OCI-LY3 (cell line): Measurements from ENCODE around the gene ZNF346.

Experiments used
- H2AFZ ChIP-seq: fragments of 200-600, 300-600 bp; shearing (Covaris generic); 2 replicates; pipeline ENCODE4 v1.6.0; 2014; ENCODE audit warnings: antibody characterized with exemption, low read depth, low read length
- H3K27ac ChIP-seq: fragments of 200-600, 300-600 bp; sonication (generic); 2 replicates; pipeline ENCODE4 v1.5.1; 2014; ENCODE audit warnings: mild to moderate bottlenecking, low read length, moderate library complexity, mixed read lengths
- H3K27me3 ChIP-seq: fragments of 200-600, 300-600 bp; sonication (generic); 2 replicates; pipeline ENCODE4 v1.6.1; 2014; ENCODE audit warnings: low read depth, low read length, mixed read lengths
- H3K36me3 ChIP-seq: fragments of 200-600, 300-600 bp; sonication (generic); replicated peaks from 2 replicates; pipeline ENCODE3; 2014; ENCODE audit warnings: low read depth, low read length, mixed read lengths
- H3K4me1 ChIP-seq: fragments of 300-600, 200-600 bp; sonication (generic); 2 replicates; pipeline ENCODE4 v1.6.1; 2014; ENCODE audit warnings: low read length, mixed read lengths
- H3K4me2 ChIP-seq: fragments of 200-600, 300-600 bp; sonication (generic); 2 replicates; pipeline ENCODE4 v1.6.1; 2014; ENCODE audit warnings: low read length, mixed read lengths
- H3K4me3 ChIP-seq: fragments of 300-600, 200-600 bp; sonication (generic); 2 replicates; pipeline ENCODE4 v1.5.1; 2014; ENCODE audit warnings: antibody characterized with exemption, mild to moderate bottlenecking, low read length, moderate library complexity
- H3K79me2 ChIP-seq: fragments of 300-600, 200-600 bp; shearing (Covaris generic); 2 replicates; pipeline ENCODE4 v1.6.1; 2014; ENCODE audit warnings: mild to moderate bottlenecking, low read length, mixed read lengths
- H3K9ac ChIP-seq: fragments of 300-600, 200-600 bp; shearing (Covaris generic); 2 replicates; pipeline ENCODE4 v1.6.0; 2014; ENCODE audit warnings: mild to moderate bottlenecking, low read length, moderate library complexity
- H3K9me3 ChIP-seq: fragments of 200-600, 300-600 bp; shearing (Covaris generic); 2 replicates; pipeline ENCODE4 v1.6.1; 2014; ENCODE audit warnings: low read length, mixed read lengths; ENCODE audit not compliant: insufficient read depth
- H4K20me1 ChIP-seq: fragments of 200-600, 300-600 bp; sonication (generic); 2 replicates; pipeline ENCODE4 v1.6.1; 2016; ENCODE audit warnings: low read length, mixed read lengths; ENCODE audit not compliant: insufficient read depth
- EZH2phosphoT487 ChIP-seq: fragments of 200-600 bp; shearing (Covaris generic); IDR thresholded peaks from 2 replicates; pipeline ENCODE4 v1.6.1; 2018; ENCODE audit warnings: antibody characterized with exemption, mixed run types, low read depth
- TF ChIP-seq, protein P1 (sequence below): fragments of 200-600, 300-600 bp; sonication (generic); IDR thresholded peaks from 2 replicates; pipeline ENCODE4 v1.5.1; 2014; ENCODE audit warnings: antibody characterized with exemption, low read length, low read depth

ZNF346 gene

DNA sequence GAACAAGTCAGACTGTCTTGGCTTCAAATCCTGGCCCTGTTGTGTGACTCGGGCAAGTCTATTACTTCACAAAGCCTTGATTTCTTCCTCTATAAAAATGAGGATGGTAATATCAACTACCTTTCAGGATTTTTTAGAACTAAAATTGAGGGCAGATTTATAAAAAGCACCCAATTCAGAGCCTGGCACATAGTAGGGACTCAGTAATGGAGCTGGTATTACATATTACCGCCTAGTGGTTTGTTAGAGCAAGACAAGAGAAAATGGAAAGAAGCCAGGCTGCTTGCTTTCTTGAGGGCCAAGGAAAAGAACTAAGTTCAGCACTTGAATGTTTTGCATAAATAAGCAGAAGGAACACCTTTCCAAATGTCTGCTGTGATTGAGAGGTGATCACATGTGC is 19.4 kb downstream of the ZNF346 start:
- Histone ChIP-seq H3K9me3 (no peaks in the 10 kb centered on the region), H3K4me2 (no peak overlapping the region), H3K27me3 (no peaks in the 10 kb centered on the region), H3K4me3 (no peak overlapping the region), H2AFZ (no peak overlapping the region), H3K79me2 (peaks cover 24% of the 10 kb centered on the region), H3K36me3 (peaks cover 39% of the 10 kb centered on the region), H3K4me1 (peaks cover 7% of the 10 kb centered on the region), H3K9ac (no peak overlapping the region), H3K27ac (no peak overlapping the region), H4K20me1 (peaks cover 3% of the 10 kb centered on the region; the same call in 1 of the 2 replicates)
- TF ChIP-seq EZH2phosphoT487, result no peak
- TF ChIP-seq, protein P1, sequence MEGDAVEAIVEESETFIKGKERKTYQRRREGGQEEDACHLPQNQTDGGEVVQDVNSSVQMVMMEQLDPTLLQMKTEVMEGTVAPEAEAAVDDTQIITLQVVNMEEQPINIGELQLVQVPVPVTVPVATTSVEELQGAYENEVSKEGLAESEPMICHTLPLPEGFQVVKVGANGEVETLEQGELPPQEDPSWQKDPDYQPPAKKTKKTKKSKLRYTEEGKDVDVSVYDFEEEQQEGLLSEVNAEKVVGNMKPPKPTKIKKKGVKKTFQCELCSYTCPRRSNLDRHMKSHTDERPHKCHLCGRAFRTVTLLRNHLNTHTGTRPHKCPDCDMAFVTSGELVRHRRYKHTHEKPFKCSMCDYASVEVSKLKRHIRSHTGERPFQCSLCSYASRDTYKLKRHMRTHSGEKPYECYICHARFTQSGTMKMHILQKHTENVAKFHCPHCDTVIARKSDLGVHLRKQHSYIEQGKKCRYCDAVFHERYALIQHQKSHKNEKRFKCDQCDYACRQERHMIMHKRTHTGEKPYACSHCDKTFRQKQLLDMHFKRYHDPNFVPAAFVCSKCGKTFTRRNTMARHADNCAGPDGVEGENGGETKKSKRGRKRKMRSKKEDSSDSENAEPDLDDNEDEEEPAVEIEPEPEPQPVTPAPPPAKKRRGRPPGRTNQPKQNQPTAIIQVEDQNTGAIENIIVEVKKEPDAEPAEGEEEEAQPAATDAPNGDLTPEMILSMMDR, result no peak

DNA sequence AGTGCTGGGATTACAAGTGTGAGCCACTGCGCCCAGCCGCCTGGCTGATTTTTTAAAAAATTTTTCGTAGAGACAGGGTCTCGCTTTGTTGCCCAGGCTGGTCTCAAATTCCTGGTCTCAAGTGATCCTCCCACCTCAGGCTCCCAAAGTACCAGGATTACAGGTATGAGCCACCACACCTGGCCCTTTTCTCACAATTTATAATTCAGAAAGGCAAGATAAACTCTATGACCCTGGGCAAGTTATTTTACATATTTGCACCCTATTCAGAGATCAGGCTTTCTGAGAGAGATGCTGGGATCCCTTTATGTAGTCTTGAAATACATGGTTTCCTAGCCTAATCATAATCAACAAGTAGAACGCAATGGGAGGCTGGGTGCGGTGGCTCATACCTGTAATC is 20.6 kb downstream of the ZNF346 start:
- Histone ChIP-seq H3K4me2 (no peak overlapping the region), H3K9me3 (no peaks in the 10 kb centered on the region), H3K27me3 (no peaks in the 10 kb centered on the region), H3K4me3 (no peak overlapping the region), H3K4me1 (peaks cover 6% of the 10 kb centered on the region), H2AFZ (no peak overlapping the region), H3K36me3 (peaks cover 35% of the 10 kb centered on the region), H3K27ac (no peak overlapping the region), H4K20me1 (peaks cover 3% of the 10 kb centered on the region; the same call in 1 of the 2 replicates), H3K9ac (no peak overlapping the region), H3K79me2 (peaks cover 12% of the 10 kb centered on the region)
- TF ChIP-seq EZH2phosphoT487, result no peak
- TF ChIP-seq, protein P1, result no peak

DNA sequence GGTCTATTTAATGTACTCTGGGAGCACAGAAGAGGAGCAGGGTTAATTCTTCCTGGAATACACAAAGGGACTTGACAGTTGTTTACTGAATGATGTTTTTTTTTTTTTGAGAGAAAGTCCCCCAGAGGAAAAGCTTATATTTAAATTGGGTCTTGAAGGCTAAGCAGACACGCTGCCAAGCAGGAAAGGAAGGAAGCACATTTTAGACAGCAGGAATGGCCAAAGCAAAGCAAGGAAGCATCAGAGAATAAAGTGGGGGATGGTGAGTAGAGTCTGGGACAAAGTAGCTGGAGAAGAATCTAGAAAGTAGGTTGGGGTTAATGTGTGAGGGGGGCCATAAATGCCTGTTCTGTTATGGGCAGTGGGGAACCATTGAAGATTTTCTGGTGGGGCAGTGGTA is 21.5 kb downstream of the ZNF346 start:
- no peaks in the 10 kb centered on the region for H3K9me3 ChIP-seq
- H3K4me2 ChIP-seq, result no peak overlapping the region
- no peak overlapping the region for H3K4me3 ChIP-seq
- no peak for TF ChIP-seq EZH2phosphoT487
- TF ChIP-seq, protein P1, result no peak
- peaks cover 32% of the 10 kb centered on the region for H3K36me3 ChIP-seq
- H3K79me2 ChIP-seq, result peaks cover 6% of the 10 kb centered on the region
- no peaks in the 10 kb centered on the region for H3K27me3 ChIP-seq
- no peak overlapping the region for H3K9ac ChIP-seq
- no peaks in the 10 kb centered on the region for H4K20me1 ChIP-seq
- H3K4me1 ChIP-seq, result no peaks in the 10 kb centered on the region
- no peak overlapping the region for H3K27ac ChIP-seq
- H2AFZ ChIP-seq, result no peak overlapping the region

DNA sequence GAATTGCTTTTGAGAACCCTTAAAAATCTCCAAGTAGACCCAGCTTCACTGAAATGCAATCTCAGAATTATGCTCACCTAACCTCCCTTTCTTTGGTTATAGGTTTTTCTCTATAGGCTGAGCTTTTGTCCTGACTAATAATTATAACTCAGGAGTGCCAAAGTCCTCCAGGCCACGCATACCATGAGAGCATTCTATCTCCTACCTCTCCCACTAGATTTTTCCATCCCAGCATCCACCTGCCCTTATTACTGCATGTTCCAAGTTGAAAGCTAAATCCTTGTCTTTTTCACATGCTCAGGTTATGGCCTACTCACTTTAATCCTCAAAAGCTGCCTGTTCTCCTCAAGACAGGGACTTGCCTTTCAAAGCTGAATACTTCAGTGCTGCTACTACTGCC is 22.1 kb downstream of the ZNF346 start:
- H3K4me3 ChIP-seq, result no peak overlapping the region
- H3K36me3 ChIP-seq, result peaks cover 38% of the 10 kb centered on the region
- no peak overlapping the region for H3K27ac ChIP-seq
- no peak overlapping the region for H3K9ac ChIP-seq
- no peaks in the 10 kb centered on the region for H3K27me3 ChIP-seq
- no peak overlapping the region for H2AFZ ChIP-seq
- TF ChIP-seq, protein P1, result no peak
- no peak for TF ChIP-seq EZH2phosphoT487
- no peaks in the 10 kb centered on the region for H3K9me3 ChIP-seq
- H3K4me1 ChIP-seq, result no peaks in the 10 kb centered on the region
- H3K4me2 ChIP-seq, result no peak overlapping the region
- no peaks in the 10 kb centered on the region for H4K20me1 ChIP-seq
- peaks cover under 1% of the 10 kb centered on the region; the same call in 1 of the 2 replicates for H3K79me2 ChIP-seq
